HG03097 (cell line): ENCODE measurements around the gene COPG1.
"Not testable (repeated sequence)": the region's sequence is repeated elsewhere in the genome, so short reads cannot be mapped to it uniquely, and the experiment has no call there.

Experiments used
- ATAC-seq: cut with Tn5 transposase; IDR thresholded peaks from one replicate; pipeline ENCODE4 v1.9.1; 2021; ENCODE audit not compliant: unreplicated experiment, low FRiP score

COPG1 gene

DNA sequence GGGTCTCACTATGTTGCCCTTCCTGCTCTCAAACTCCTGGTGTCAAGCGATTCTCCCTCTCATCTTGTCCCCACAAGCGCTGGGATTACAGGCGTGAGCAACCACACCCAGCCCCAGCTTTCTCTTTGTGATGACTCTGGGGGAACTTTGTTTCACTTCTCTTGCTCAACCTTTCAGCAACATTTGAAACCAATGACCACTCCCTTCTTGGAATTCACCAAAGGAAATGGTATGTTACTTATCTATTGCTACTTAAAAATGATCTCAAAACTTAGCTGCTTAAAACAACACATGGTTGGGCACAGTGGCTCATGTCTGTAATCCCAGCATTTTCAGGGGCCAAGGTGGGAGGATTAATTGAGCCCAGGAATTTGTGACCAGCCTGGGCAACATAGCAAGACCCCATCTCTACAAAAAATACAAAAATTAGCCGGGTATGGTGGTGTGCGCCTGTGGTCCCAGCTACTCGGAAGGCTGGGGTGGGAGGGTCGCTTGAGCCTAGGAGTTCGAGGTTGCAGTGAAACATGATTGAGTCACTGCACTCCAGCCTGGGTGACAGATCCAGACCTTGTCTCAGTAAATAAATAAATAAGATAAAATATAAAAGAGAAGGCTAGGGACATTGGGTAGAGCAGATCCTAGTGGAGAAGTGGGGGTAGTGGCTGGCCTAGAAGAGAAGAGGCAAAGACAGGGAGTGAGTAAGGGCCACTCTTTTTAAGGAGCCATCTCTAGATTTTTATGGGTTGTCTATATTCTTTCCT lies 10.3 kb upstream of the COPG1 start:
- ATAC-seq, result no peak

DNA sequence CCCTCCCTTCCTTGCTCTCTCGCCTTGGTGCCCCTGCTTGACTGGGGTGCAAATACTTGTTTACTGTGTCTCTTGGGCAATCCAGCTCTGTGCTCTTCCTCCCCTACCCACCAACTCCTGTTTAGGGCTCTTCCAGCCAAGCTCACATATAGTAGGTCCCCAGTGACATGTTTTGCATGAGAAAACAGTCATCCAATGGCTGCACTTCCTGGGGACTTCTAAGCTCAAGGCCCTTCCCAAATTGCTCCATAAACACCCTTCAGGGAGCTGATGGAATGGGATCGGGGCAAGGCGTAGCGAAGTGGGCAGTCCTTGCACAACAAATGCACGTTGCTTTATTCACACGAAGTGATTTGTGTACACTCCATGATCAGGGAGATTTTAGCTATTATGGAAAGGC lies 9.4 kb upstream of the COPG1 start:
- ATAC-seq, result no peak

DNA sequence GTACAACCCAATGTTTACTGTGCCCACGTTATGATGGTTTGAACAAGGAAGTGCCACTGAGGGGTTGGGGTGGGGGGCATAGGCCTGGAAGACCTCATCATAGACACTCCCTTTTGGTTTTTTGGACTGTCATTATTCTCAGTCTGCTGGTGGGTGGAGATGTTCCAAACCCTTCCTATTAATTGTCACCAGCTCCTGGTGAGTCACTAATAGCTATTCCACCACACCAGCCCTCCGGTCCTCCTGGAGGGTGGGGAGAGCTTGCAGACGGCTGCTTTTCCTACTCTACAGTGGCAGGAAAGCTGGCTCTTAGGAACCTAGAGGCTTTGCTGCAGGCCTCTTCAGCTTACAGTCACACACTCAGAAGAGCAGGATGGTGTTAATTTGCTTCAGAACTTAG lies 9.0 kb upstream of the COPG1 start:
- ATAC-seq, result no peak

DNA sequence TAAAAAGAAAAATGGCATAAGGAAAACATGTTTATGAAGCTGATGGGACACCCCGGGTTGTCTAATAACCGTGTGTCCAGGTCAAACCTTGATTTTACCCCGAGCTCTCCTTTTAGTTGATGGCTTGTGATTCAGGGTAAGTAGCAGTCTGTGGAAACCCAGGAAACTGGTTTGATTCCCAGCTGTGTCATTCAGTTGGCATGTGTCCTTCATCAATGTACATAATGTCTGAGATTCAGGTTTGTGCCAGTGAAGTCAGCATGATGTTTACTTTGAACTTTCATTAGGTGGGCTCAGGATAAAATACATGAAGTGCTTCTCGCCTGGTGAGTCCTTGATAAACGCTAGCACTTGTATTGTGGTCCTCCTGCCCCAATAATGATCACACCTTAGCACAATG lies 4.3 kb upstream of the COPG1 start:
- no peak for ATAC-seq

DNA sequence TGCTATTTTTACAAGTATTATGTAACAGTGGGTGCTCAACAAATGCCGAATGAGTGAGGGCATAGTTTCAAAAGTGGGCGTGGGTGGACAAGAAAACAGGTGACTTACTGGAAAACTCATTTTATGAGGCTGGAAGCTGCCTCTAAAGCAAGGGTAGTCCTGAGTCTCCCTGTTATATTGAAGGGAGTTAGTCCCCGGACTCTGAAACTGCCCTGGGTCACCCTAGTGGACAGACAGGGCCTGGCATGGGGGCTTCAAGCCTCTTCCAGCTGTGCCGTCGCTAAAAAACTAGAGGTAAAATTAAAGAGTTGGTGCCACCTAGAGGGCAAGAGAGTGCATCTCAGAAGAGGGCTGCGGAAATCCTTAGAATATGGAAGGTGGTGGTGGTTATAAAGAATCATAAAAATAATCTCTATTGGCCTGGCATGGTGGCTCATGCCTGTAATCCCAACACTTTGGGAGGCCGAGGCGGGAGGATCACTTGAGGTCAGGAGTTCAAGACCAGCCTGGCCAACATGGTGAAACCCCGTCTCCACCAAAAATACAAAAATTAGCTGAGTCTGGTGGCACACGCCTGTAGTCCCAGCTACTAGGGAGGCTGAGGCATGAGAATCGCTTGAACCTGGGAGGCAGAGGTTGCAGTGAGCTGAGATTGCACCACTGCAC lies 3.6 kb upstream of the COPG1 start:
- ATAC-seq, result not testable (repeated sequence)

DNA sequence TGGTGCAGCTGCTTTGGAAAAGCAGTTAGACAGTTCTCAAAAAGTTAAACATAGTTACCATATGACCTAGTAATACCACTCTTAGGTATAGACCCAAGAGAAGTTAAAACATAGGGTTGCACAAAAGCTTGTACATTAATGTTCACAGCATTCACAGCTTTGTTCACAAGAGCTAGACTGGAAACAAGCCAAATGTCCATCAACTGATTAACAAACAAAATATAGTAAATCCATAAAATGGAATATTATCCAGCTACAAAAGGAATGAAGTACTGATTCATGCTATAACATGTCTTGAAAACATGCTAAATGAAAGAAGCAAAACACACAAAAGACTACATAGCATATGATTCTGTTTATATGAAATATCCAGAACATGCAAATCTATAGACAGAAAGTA lies 2.8 kb upstream of the COPG1 start:
- no peak for ATAC-seq

DNA sequence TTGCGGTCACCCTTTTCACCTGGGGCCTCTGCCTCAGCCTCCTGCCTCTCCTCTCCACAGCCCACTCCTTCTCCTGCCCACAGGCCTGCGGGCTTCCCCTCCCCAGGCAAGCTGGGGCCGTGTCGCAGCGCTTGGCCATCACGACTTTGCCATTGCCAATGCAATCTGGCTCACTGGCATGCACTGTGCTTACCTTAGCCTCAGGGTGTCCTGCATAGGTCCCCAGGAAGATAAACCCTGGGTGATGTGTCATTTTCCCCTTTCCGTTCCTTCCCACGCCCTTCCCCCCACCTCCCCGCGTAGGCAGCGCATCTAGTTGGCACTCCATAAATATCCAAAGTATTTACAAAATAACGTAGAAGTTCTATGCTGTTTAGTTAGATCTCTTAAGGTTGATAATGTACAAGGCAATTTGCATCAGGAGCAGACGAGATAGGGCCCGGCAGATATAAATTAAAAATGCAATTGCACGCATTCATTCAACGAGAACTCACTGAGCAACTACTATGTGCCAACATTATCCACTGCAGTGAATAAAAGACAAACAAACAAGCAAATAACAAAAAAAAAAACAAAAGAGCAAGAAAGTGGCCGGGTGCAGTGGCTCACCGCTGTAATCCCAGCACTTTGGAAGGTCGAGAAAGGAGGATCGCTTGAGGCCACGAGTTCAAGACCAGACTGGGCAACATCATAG lies 973 bp upstream of the COPG1 start:
- ATAC-seq, result no peak

DNA sequence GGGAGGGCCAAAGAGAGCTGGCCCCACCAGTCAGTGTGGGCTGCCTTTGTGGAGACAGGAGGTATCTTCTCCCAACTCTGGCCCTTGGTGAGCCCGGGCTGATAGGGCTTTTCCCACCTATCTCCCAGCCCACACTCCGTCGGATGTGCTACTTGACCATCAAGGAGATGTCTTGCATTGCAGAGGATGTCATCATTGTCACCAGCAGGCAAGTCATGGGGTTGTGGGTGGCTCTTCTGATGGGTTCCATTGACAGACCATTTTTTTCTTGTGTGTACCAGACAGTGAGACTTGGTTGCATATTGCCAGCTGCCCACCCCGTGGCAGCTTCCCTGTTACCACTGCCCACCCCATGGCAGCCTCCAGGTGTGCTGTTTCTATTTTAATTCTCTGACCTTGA lies 3.3 kb downstream of the COPG1 start:
- no peak for ATAC-seq

DNA sequence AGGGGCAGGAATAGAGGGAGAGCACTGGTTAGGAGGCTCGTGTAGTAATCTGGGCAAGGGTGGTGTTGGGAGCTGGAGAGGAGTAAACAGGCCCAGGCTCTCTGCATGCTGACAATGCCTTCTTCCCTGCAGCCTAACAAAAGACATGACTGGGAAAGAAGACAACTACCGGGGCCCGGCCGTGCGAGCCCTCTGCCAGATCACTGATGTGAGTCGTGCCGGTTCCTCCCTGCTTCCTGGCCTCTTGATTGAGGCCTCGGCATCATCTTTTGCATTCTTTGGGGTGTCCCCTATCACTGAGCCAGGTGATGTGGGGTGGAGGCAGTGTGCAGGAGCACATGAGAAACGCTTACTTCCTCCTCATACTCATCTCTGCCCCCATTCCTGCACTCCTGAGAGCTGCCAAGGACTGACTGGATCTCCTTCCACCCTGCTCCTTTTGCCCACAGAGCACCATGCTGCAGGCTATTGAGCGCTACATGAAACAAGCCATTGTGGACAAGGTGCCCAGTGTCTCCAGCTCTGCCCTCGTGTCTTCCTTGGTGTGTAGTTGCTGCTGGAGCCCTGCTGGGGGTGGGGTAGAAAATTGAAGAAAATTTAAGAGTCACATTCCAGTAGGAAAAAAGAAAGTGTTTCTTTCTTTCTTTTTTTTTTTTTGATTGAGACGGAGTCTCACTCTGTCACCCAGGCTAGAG lies 5.3 kb downstream of the COPG1 start:
- no peak for ATAC-seq

DNA sequence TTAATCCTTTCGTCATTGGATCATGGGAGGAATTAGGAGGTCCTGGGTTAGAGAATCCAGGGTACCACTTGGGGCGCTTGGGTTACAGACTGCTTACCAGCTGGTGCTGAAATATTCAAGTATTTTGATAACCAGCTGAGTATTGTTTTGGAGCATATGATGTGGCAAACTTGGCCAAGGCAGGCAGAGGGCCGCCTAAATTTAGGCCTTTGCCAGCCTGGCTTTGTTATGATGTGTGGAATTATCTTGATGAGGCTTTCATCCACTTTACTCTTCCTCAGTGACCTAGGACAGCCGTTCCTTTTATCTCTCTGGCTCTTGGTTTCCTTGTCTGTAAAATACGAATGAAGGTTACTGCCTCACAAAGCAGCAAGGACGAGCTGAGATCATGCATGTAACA lies 6.9 kb downstream of the COPG1 start:
- ATAC-seq, result no peak

DNA sequence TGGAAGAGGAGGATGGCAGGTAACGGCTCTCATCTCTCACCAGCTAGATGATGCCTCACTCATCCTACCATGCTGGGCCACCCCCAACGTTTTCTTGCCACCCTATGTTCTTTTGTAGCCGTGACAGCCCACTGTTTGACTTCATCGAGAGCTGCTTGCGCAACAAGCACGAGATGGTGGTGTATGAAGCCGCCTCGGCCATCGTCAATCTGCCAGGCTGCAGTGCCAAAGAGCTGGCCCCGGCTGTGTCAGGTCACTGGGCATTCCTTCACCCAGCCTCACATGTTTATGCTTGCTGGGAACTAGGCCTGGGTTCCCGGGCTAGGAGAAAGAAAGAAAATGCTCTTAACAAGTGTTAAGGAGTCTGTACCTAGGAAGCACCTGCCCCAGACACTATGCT lies 8.2 kb downstream of the COPG1 start:
- ATAC-seq, result no peak

DNA sequence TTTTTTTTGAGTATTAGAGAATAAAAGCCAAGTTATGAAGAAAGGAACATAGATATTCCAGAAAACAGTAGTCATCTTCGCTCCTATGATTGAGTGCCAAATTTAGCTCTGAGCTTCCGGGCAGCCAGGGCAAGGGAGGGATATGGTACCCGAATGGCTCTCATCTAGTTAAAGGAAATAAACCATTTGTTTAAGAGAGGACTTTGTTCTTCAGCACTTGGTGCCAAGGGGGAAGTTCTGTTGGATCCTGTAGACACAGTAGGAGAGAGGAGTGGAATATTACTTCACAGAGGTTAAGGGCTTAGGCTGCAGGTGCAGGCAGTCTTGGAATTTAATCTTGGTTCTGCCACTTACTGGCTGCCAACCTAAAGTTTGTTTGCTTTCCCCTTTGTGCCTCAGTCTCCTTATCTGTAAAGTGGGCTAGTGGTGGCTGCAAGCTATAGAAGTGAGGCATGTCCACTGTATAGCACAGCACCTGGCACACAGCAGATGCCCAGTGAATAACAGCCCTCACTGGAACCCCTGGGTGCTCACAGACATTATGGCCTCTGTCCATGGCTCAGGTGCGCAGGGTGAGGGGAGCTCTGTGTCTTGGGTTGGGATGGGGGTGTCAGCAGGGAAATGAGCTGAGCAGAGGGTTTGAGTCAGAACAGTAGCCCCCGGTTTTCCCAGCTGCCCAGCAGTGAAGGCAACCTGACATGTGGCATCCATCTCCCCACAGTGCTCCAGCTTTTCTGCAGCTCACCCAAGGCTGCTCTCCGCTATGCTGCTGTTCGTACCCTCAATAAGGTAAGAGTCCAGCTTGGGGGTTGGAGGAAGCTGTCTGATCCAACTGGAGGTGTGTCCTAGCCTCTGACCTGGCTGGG lies 10.4 kb downstream of the COPG1 start:
- no peak for ATAC-seq

DNA sequence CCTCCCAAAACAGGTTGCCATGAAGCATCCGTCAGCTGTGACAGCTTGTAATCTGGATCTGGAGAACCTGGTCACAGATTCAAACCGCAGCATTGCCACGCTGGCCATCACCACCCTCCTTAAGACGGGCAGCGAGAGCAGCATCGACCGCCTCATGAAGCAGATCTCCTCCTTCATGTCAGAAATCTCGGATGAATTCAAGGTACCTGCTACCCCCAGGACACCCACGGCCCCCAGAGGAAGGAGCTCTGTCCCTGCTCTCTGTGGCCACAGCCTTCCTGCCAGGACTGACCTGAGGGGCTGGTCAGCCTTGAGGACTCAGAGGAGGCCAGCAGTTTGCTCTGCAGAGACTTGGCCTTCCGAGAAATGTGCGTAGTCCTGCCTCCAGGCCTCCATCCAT lies 11.2 kb downstream of the COPG1 start:
- ATAC-seq, result no peak

DNA sequence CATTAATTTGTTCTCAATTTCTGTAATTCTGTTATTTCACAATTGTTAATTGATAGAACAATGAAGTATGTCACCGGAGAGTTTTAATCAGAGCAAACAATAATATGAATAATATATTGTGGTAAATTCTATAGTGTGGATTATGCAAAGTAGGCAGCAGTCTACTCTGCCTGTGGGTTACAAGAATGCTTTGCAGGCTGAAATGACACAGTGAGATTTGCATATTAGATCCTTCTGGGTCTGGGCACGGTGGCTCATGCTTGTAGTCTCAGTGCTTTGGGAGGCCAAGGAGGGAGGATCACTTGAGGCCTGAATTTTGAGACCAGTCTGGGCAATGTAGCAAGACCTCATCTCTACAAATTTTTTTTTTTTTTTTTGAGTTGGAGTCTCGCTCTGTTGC lies 12.5 kb downstream of the COPG1 start:
- no peak for ATAC-seq

DNA sequence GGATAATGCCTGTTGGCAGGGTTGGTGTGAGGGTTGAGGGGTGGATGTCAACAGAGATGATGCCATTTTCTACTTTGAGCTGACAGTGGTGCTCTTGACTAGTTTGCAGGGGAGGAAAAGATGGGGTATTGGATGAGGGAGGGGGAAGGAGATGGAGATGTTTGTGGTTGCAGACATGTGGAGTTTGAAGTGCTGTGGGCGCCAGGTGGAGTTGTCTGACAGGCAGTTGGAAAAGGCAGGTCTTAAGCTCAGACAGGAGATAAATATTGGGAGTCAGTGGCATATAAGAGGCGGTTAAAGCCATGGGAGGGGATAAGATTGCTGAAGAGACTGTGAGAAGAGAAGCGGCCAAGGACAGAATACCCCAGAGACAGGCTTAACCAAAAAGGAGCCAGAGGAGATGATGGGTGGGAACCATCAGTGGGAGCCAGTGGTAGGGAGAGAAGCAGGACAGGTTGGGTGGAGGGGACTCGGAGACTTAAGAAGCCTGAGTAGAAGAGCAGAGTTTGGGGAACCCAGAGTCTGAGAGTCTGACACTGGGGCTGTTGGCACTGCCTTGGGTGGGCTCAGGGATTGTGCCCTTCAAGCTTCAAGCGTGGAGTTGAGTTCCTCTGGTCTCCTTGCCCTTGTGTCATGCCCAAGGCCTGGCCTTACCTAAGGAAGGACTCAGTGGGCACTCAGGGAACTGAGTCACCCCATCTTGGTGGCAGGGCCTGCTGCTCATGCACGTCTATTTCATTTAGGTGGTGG lies 13.9 kb downstream of the COPG1 start:
- no peak for ATAC-seq

DNA sequence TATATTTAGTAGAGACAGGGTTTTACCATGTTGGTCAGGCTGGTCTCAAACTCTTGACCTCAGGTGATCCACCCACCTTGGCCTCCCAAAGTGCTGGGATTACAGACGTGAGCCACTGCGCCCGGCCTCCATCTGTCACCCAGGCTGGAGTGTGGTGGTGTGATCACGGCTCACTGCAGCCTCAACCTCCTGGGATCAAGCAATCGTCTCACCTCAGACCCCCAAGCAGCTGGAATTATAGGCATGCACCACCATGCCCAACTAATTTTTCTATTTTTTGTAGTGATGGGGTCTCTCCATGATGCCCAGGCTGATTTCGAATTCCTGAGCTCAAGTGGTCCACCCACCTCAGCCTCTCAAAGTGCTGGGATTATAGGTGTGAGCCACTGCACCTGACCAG lies 15.6 kb downstream of the COPG1 start:
- ATAC-seq, result not testable (repeated sequence)

DNA sequence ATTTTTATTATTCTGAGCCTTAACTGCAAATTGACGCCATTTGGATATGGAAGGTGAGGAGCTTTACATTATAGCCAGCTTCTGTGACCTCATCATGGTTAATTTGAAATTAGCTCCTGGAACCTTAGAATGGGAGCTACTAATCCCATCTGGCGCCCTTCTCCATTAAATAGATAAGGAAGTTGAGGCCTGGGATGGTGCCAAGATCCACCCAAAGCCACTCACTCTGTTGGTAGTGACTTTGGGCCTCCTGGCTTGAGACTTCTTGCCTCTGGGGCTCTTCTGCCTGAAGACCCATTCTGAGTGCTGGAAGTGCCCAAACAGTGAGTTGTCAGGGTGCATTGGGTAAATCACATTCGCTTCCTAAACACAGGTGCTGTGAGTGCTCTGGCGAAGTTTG lies 17.2 kb downstream of the COPG1 start:
- ATAC-seq, result no peak

DNA sequence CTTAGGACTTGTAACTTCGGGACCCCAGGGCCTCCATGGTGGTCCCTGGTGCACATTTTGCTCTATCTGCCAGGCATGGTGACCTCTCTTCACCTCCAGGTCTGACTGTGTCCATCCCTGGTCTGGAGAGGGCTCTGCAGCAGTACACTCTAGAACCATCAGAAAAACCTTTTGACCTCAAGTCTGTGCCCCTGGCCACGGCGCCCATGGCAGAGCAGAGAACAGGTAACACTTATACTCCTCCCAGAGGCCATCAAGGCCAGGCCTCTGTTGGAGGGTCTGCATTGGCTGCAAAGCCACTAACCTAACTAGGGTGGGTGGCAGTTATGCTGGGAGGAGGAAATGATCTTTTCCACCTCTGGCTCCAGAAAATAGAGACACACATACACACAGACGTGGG lies 19.0 kb downstream of the COPG1 start:
- no peak for ATAC-seq

DNA sequence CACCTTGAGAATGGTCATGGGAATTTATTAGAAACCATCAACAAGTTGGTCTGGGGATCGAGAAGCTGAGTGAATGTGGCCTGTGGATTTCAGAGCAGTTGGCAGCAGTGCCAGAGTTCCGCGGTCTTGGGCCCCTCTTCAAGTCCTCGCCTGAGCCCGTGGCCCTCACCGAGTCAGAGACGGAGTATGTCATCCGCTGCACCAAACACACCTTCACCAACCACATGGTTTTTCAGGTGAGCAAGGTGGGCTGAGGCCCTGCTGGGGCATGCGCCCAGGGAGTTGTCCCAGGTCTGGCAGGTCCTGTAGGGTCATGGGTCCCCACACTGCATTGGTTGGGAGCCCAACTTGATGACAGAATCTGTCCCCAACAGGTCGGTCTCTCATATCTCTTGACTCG lies 22.3 kb downstream of the COPG1 start:
- no peak for ATAC-seq

DNA sequence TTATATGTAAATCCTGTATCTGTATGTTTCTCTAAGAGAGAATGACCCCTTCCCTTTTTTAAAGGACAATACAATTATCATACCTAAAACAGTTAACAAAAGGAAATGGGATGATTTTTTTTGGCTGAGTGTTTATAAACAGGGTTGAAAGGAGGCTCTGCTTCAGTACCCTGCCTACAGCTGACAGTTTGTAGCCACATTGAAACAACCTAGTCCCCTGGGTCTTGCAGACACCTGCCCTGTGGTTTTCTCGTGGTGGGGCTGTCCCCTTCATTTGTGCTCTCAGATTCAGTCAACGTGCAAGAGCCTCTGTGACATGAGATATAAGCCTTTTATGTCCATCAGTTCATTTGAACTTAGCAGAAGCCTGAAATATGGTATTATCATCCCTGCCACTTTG lies 27.0 kb downstream of the COPG1 start:
- ATAC-seq, result peak; percentile 71
